CD14-positive monocyte (primary cell): ENCODE measurements around the gene GALNT15. TPM values are rescaled to one million over a fixed set of nuclear protein-coding genes. Genes with fewer than 3 reads are reported as not detected.

Experiments used
- DNase-seq, 3 donors: peaks; one replicate each; pipeline ENCODE4 v3.0.0-alpha.2; 2011 to 2022
- H2AFZ ChIP-seq: 2 replicates; pipeline ENCODE4 v1.6.0; 2012; ENCODE audit warnings: mild to moderate bottlenecking, low read depth, low read length, inconsistent platforms; ENCODE audit not compliant: insufficient read depth, poor library complexity, severe bottlenecking
- H3K27ac ChIP-seq, 2 donors: 1 replicate in 1 of 2; 2 replicates in 1 of 2; pipeline ENCODE4 v1.5.1; 2012 to 2013; ENCODE audit warnings: low read length in 2 of 2, control low read depth in 1 of 2, inconsistent platforms in 1 of 2, low read depth in 1 of 2, mild to moderate bottlenecking in 1 of 2
- H3K27me3 ChIP-seq, 2 donors: one replicate each; pipeline versions ENCODE4 v1.6.0 to v1.6.1; 2011 to 2013; ENCODE audit warnings: low read length in 2 of 2; ENCODE audit not compliant: control insufficient read depth in 2 of 2, insufficient read depth in 2 of 2
- H3K36me3 ChIP-seq, 2 donors: replicated peaks in 1 of 2; 1 replicate in 1 of 2; 2 replicates in 1 of 2; pipeline versions ENCODE4 v1.5.1 to v1.6.1; 2012 to 2013; ENCODE audit warnings: low read length in 2 of 2, control low read depth in 1 of 2, inconsistent platforms in 1 of 2, mild to moderate bottlenecking in 1 of 2; ENCODE audit not compliant: insufficient read depth in 2 of 2, control insufficient read depth in 1 of 2
- H3K4me1 ChIP-seq, 2 donors: 1 replicate in 1 of 2; 2 replicates in 1 of 2; pipeline versions ENCODE4 v1.5.1 to v1.6.1; 2012 to 2013; ENCODE audit warnings: low read length in 2 of 2, control low read depth in 1 of 2, inconsistent platforms in 1 of 2, mild to moderate bottlenecking in 1 of 2, moderate library complexity in 1 of 2; ENCODE audit not compliant: insufficient read depth in 2 of 2, control insufficient read depth in 1 of 2
- H3K4me2 ChIP-seq: replicated peaks from 2 replicates; pipeline ENCODE3; 2012; ENCODE audit warnings: low read length, moderate library complexity, mild to moderate bottlenecking; ENCODE audit not compliant: poor library complexity, severe bottlenecking; ENCODE audit errors: extremely low read depth
- H3K4me3 ChIP-seq, 3 experiments: fragments of 200-600 bp in 1 of 3; sonication (generic) in 1 of 3; replicated peaks in 1 of 3; 1 replicate in 2 of 3; 2 replicates in 1 of 3; pipeline ENCODE4 v1.5.1; 2011 to 2013; ENCODE audit warnings: low read length in 3 of 3, mild to moderate bottlenecking in 3 of 3, control low read depth in 2 of 3, low read depth in 2 of 3, inconsistent platforms in 1 of 3, moderate library complexity in 1 of 3
- H3K79me2 ChIP-seq: 2 replicates; pipeline ENCODE4 v1.6.0; 2012; ENCODE audit warnings: mild to moderate bottlenecking, control low read depth, inconsistent platforms, low read length, moderate library complexity; ENCODE audit not compliant: insufficient read depth
- H3K9ac ChIP-seq: 2 replicates; pipeline ENCODE4 v1.6.0; 2017; ENCODE audit warnings: low read length, mild to moderate bottlenecking; ENCODE audit not compliant: insufficient read depth, poor library complexity, severe bottlenecking
- H3K9me3 ChIP-seq, 2 donors: replicated peaks in 1 of 2; 1 replicate in 1 of 2; 2 replicates in 1 of 2; pipeline versions ENCODE4 v1.5.1 to v1.6.1; 2012 to 2013; ENCODE audit warnings: low read length in 2 of 2, control low read depth in 1 of 2; ENCODE audit not compliant: control insufficient read depth in 1 of 2, insufficient read depth in 1 of 2
- H4K20me1 ChIP-seq: 2 replicates; pipeline ENCODE4 v1.6.0; 2012; ENCODE audit warnings: mild to moderate bottlenecking, low read length, control low read depth, moderate library complexity; ENCODE audit not compliant: insufficient read depth
- H3K27ac Mint-ChIP-seq, 7 donors: one replicate each; pipeline ENCODE4 v1.8.0; 2020; ENCODE audit warnings: mild to moderate bottlenecking in 7 of 7, mixed read lengths in 7 of 7, moderate library complexity in 6 of 7, inconsistent platforms in 2 of 7
- H3K27me3 Mint-ChIP-seq, 3 donors: one replicate each; pipeline ENCODE4 v1.8.0; 2021 to 2022; ENCODE audit warnings: low read depth in 3 of 3, mild to moderate bottlenecking in 3 of 3, mixed read lengths in 3 of 3, moderate library complexity in 3 of 3, inconsistent platforms in 1 of 3
- H3K36me3 Mint-ChIP-seq, 2 donors: one replicate each; pipeline ENCODE4 v1.8.0; 2020; ENCODE audit warnings: mixed read lengths in 2 of 2, inconsistent platforms in 1 of 2, mild to moderate bottlenecking in 1 of 2
- H3K4me1 Mint-ChIP-seq: one replicate; pipeline ENCODE4 v1.8.0; 2020; ENCODE audit warnings: mild to moderate bottlenecking, mixed read lengths
- H3K4me3 Mint-ChIP-seq, 2 donors: one replicate each; pipeline ENCODE4 v1.8.0; 2020; ENCODE audit warnings: mild to moderate bottlenecking in 2 of 2, mixed read lengths in 2 of 2, moderate library complexity in 1 of 2
- H3K9me3 Mint-ChIP-seq, 7 donors: one replicate each; pipeline ENCODE4 v1.8.0; 2020 to 2022; ENCODE audit warnings: mixed read lengths in 7 of 7, mild to moderate bottlenecking in 6 of 7, moderate library complexity in 6 of 7, inconsistent platforms in 2 of 7
- WGBS: methylation state at CpG from one replicate; pipeline ENCODE4 v1.1.5; 2013; ENCODE audit warnings: missing lambda C conversion rate; ENCODE audit not compliant: insufficient coverage; 5-methylcytosine and 5-hydroxymethylcytosine counted together
- intact Hi-C, 2 donors: fragments of 100-400 bp; cut with micrococcal nuclease; formaldehyde crosslinking; loops; one replicate each; pipeline versions ENCODE4 v1.15.0 to v1.15.1; 2023
- polyA plus RNA-seq, 3 donors: library from polyadenylated mRNA; depleted of rRNA in 1 of 3; unstranded in 2 of 3; stranded (reverse) in 1 of 3; fragments of 300-500 nt in 2 of 3; fragments of >200 nt in 1 of 3; fragmentation: Illumina TruSeq in 2 of 3; gene quantifications; 1 replicate in 2 of 3; 2 replicates in 1 of 3; pipeline ENCODE4 v1.2.3, GENCODE V29; 2012 to 2021
- TF ChIP-seq, protein P1 (sequence below): fragments of 200-600 bp; IDR thresholded peaks from one replicate; pipeline ENCODE4 v1.8.0; 2022; ENCODE audit warnings: antibody characterized with exemption, mild to moderate bottlenecking

Gene GALNT15
- polyA plus RNA-seq, 3 donors, result not detected

DNA sequence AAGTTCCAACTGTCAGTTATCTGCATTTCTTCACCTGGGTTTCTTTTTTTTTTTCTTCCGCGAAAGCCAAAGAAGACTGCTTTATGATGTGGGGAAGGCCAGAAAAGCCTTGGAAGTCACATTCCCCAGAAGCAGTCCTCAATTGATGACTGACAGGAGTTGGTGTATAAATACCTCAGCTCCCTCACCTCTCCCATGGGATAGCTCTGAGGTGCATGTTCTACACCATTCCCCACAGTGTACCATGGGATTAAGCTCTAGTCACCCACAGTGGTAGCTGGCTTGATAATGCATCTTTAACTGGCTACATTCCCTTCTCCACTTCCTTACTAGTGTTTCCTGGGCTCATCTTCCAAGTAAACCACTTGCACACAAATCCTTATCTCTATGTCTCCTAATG, 59.8 kb downstream of the GALNT15 start:
- H3K4me1 ChIP-seq, result peaks cover 0 to 12% of the 10 kb centered on the region in 2 donors

DNA sequence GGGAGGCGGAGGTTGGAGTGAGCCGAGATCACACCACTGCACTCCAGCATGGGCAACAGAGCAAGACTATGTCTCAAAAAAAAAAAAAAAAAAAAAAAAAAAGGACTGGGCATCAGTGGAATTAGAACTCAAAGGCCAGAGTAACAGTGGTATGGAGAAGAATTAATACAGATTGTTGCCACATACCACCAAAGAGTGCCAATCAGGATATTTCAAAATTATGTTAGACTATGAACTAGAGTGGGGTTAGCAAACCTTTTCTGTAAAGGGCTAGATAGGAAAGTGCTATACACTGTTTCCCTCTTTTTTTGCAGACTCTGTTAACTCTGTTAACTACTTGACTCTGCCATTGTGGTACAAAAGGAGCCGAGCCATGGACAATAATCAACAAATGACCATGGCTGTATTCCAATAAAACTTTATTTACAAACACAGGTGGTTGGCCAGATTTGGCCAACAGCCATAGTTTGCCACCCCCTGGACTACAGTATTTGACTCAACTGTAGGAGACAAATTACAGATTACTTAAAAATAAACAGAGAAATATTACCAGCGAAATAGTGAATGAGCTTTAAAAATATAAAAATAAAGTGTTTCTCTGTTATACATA, 61.7 kb downstream of the GALNT15 start:
- Mint-ChIP-seq H3K9me3 (peaks cover 0 to 3% (median 0%) of the 10 kb centered on the region in 7 donors), H3K4me1 (peaks cover 27% of the 10 kb centered on the region), H3K36me3 (no peaks in the 10 kb centered on the region), H3K27ac (no peak overlapping the region), H3K4me3 (no peak overlapping the region), H3K27me3 (no peaks in the 10 kb centered on the region)
- TF ChIP-seq, protein P1, sequence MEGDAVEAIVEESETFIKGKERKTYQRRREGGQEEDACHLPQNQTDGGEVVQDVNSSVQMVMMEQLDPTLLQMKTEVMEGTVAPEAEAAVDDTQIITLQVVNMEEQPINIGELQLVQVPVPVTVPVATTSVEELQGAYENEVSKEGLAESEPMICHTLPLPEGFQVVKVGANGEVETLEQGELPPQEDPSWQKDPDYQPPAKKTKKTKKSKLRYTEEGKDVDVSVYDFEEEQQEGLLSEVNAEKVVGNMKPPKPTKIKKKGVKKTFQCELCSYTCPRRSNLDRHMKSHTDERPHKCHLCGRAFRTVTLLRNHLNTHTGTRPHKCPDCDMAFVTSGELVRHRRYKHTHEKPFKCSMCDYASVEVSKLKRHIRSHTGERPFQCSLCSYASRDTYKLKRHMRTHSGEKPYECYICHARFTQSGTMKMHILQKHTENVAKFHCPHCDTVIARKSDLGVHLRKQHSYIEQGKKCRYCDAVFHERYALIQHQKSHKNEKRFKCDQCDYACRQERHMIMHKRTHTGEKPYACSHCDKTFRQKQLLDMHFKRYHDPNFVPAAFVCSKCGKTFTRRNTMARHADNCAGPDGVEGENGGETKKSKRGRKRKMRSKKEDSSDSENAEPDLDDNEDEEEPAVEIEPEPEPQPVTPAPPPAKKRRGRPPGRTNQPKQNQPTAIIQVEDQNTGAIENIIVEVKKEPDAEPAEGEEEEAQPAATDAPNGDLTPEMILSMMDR, result no peak
- no peak overlapping the region for H3K9ac ChIP-seq
- intact Hi-C loops, result no loop called here
- H3K27ac ChIP-seq, result no peak overlapping the region
- H3K4me3 ChIP-seq, result no peak overlapping the region
- H3K4me1 ChIP-seq, result peaks cover 9 to 29% of the 10 kb centered on the region in 2 donors
- no peak for DNase-seq
- 83% methylated on average over 1 of the region's 4 CpGs for WGBS
- no peaks in the 10 kb centered on the region for H4K20me1 ChIP-seq
- no peaks in the 10 kb centered on the region for H3K36me3 ChIP-seq
- no peaks in the 10 kb centered on the region for H3K79me2 ChIP-seq
- H3K9me3 ChIP-seq, result no peaks in the 10 kb centered on the region
- H3K4me2 ChIP-seq, result no peak overlapping the region
- H3K27me3 ChIP-seq, result no peaks in the 10 kb centered on the region
- H2AFZ ChIP-seq, result no peak overlapping the region

More for the DNA sequence above, 59.8 kb downstream of the GALNT15 start:
- no peak overlapping the region for H3K4me3 Mint-ChIP-seq
- Histone ChIP-seq H3K27me3 (no peaks in the 10 kb centered on the region), H3K9me3 (no peaks in the 10 kb centered on the region), H3K4me3 (no peak overlapping the region), H2AFZ (no peak overlapping the region), H3K36me3 (no peaks in the 10 kb centered on the region), H3K4me2 (no peak overlapping the region), H3K27ac (no peak overlapping the region), H3K79me2 (no peaks in the 10 kb centered on the region), H4K20me1 (no peaks in the 10 kb centered on the region), H3K9ac (no peak overlapping the region)
- DNase-seq, result no peak
- intact Hi-C loops, result no loop called here
- H3K9me3 Mint-ChIP-seq, result peaks cover 0 to 3% (median 0%) of the 10 kb centered on the region in 7 donors
- TF ChIP-seq, protein P1, result no peak
- H3K27ac Mint-ChIP-seq, result no peak overlapping the region
- WGBS, result no CpG with 5 or more reads among the region's 2 CpGs
- peaks cover 11% of the 10 kb centered on the region for H3K4me1 Mint-ChIP-seq
- H3K27me3 Mint-ChIP-seq, result no peaks in the 10 kb centered on the region
- no peaks in the 10 kb centered on the region for H3K36me3 Mint-ChIP-seq
